ENCODE results near the gene OR13J1.
A peak's percentile ranks its signal among the peaks of the same experiment; 100 is the strongest.

The OR13J1 gene

DNA sequence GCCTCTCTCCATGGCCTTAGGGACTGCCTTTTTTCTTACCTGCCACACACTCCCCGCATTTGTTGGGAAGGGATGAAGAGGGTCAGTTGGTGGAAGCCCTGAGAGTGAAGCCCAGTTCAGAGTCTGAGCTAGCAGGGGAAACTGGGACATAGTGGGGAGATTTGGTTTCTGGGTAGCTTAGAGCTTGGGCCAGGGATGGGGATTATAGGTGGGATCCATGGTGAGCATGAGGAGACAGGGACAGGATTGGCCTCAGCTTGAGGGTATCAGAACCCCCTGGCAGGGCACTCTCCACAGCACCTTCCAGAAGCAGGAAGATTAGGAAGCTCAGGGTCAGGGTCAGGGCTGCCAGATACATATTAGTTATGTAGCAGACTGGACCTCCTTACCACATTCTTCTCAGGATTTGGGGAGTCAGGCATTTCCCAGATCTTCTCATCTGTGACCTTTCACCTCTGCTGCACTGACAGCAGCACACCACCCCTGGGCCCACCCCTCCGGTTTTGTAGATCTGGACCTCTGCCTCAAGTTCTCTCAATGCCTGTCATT is 17.9 kb downstream of the OR13J1 start:
- FAIRE-seq (no peak), DNase-seq (ENCODE audit: insufficient read length, low spot score) (no peak)
- TF ChIP-seq POU2F2 (IDR thresholded peaks at IDR 0.05; ENCODE audit: low read depth, low read length): no peak
- no peak for TF ChIP-seq POLR2A (IDR thresholded peaks at IDR 0.05; ENCODE audit: low read depth, low read length)
- no peak for TF ChIP-seq TAF1 (IDR thresholded peaks at IDR 0.05; ENCODE audit: low read depth, low read length)
- no peak for TF ChIP-seq POLR2AphosphoS5 (IDR thresholded peaks at IDR 0.05; ENCODE audit: low read depth, low read length)
- TF ChIP-seq PAX5 (IDR thresholded peaks at IDR 0.05; ENCODE audit: insufficient read depth, low read length, severe bottlenecking): no peak
- no peak for TF ChIP-seq SPI1 (IDR thresholded peaks at IDR 0.05; ENCODE audit: low read depth, low read length)

DNA sequence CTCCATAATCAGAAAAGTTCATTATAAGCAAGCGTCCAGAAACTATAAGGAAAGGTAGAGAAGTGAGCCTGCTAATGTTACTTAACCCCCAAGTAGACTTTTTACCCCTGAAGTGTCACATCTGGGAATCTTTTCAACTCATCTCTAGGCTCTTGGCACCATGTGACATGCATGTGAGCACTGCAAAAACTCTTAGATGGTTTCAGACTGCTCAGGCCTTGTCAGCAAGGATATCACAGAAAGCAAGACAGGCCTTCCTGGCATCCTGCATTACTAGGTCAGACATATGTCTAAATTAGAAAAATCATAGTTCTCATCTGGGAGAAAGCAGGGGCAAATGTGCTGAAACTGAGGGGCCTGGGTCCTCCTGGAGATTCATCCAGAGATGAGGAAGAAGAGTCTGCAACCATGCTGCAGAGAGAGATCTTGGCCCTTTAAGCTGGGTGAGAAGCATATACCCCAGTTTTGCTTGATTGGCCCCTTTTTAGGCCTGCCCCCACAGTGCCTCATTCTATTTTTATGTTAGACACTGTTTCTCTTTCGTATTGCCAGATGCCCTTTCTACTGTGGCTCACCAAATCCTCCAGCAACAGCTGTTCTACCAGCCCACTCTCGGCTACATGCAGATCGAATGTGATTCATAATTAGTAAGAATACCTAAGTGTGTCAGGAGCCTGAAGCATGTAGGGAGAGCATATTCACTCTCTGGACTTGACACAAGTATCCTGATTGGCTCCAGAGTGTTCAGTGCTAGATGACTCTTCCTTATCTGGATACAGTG is 22.2 kb downstream of the OR13J1 start:
- DNase-seq (ENCODE audit: insufficient read length, low spot score) (peak; percentile 66), FAIRE-seq (peak; percentile 95)
- TF ChIP-seq TAF1 (IDR thresholded peaks at IDR 0.05; ENCODE audit: low read depth, low read length) (no peak), PAX5 (IDR thresholded peaks at IDR 0.05; ENCODE audit: insufficient read depth, low read length, severe bottlenecking) (no peak), POLR2A (IDR thresholded peaks at IDR 0.05; ENCODE audit: low read depth, low read length) (0 out of 2 replicates have a peak, but pooled peaks have one; percentile 24), SPI1 (IDR thresholded peaks at IDR 0.05; ENCODE audit: low read depth, low read length) (no peak), POU2F2 (IDR thresholded peaks at IDR 0.05; ENCODE audit: low read depth, low read length) (0 out of 2 replicates have a peak, but pooled peaks have one; percentile 39), POLR2AphosphoS5 (IDR thresholded peaks at IDR 0.05; ENCODE audit: low read depth, low read length) (no peak)

DNA sequence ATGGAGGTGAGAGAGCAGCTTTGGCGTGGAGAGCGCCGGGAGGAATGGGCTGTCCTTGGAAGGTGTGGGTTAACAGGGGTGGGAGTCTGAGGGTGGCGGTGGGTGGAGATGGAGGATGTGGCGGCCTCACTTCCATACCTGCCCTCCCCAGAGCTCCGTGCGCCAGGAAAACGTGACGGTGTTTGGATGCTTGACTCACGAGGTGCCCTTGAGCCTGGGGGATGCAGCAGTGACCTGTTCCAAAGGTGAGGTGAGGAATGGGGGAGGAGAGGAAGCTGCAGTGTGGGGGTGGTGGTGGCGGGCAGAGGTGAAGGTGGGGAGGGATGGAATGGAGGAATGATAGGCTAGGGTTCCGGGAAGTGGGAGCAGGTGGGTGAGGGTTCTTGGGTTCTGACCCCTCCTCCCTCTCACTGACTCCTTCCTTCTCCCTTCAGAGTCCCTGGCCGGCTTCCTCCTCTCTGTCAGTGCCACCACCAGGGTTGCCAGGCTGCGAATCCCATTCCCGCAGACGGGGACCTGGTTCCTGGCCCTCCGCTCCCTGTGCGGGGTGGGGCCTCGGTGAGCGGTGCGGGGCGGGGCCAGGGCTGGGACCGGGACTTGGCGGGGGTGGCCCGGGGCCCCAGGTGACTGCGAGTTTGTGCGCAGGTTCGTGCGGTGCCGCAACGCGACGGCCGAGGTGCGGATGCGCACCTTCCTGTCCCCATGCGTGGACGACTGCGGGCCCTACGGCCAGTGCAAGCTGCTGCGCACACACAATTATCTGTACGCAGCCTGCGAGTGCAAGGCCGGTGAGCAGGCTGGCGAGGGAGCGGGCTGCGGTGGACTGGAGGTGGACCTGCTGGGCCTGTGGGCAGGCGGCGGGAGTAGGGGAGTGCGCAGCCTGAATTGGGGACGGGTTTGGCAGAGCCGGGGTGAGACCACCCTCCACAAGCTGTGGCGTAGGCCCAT is 24.1 kb downstream of the OR13J1 start:
- FAIRE-seq (peak; percentile 58), DNase-seq (ENCODE audit: insufficient read length, low spot score) (no peak)
- TF ChIP-seq POU2F2 (IDR thresholded peaks at IDR 0.05; ENCODE audit: low read depth, low read length) (no peak), POLR2AphosphoS5 (IDR thresholded peaks at IDR 0.05; ENCODE audit: low read depth, low read length) (no peak), POLR2A (IDR thresholded peaks at IDR 0.05; ENCODE audit: low read depth, low read length) (no peak), SPI1 (IDR thresholded peaks at IDR 0.05; ENCODE audit: low read depth, low read length) (no peak), TAF1 (IDR thresholded peaks at IDR 0.05; ENCODE audit: low read depth, low read length) (no peak), PAX5 (IDR thresholded peaks at IDR 0.05; ENCODE audit: insufficient read depth, low read length, severe bottlenecking) (no peak)

DNA sequence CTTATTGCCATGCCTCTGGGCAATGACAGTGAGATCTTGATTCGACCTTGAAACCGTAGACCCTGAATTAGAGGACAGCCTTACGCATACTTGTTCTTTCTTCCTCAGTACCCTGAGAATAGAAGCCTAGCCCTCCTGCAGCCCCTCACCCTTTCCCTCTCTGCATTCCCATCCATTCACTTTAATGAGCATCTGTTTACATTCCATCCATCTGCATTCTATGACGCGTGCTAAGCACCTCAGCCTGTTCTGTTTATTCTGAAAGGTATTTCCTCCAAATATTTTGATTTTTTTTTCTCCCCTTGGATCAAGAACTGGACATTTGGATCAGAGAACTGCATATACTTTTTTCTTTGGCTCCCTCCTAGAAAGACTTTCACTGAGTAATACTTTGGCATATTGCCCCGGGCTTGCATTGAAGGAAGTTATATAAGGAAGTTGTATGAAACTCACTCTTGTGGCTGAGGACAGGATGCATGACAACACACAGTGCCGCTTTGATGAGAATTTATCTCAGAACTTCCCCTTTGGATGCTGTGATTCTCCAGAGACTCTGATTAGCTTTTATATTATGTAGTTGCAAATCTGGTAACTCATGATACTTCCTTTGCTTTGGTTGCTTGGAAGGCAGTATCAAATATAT is 25.5 kb downstream of the OR13J1 start:
- TF ChIP-seq POLR2AphosphoS5 (IDR thresholded peaks at IDR 0.05; ENCODE audit: low read depth, low read length) (no peak), PAX5 (IDR thresholded peaks at IDR 0.05; ENCODE audit: insufficient read depth, low read length, severe bottlenecking) (no peak), SPI1 (IDR thresholded peaks at IDR 0.05; ENCODE audit: low read depth, low read length) (no peak), POLR2A (IDR thresholded peaks at IDR 0.05; ENCODE audit: low read depth, low read length) (no peak), TAF1 (IDR thresholded peaks at IDR 0.05; ENCODE audit: low read depth, low read length) (no peak), POU2F2 (IDR thresholded peaks at IDR 0.05; ENCODE audit: low read depth, low read length) (no peak)
- DNase-seq (ENCODE audit: insufficient read length, low spot score) (no peak), FAIRE-seq (peak; percentile 69)

DNA sequence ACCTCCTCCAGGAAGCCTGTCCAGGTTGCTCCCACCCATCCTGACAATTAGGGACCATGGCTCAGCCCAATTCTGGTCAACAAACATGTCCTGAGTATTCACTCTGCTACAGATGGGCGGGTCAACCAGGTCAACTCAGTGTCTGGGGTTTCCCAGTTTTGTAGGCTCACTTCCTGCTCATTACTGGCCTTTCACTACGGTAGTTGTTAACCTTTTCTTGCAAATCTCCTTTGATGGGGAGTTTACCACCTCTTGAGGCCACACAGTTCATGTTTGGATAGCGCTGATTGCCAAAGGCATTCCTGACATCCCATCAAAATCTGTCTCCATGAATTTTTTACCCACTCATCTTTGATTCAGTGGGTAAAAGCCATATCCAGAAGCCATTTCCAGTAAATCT is 27.4 kb downstream of the OR13J1 start:
- TF ChIP-seq PAX5 (IDR thresholded peaks at IDR 0.05; ENCODE audit: insufficient read depth, low read length, severe bottlenecking) (no peak), POLR2A (IDR thresholded peaks at IDR 0.05; ENCODE audit: low read depth, low read length) (no peak), SPI1 (IDR thresholded peaks at IDR 0.05; ENCODE audit: low read depth, low read length) (peak; percentile 77), POLR2AphosphoS5 (IDR thresholded peaks at IDR 0.05; ENCODE audit: low read depth, low read length) (no peak), TAF1 (IDR thresholded peaks at IDR 0.05; ENCODE audit: low read depth, low read length) (no peak), POU2F2 (IDR thresholded peaks at IDR 0.05; ENCODE audit: low read depth, low read length) (no peak)
- FAIRE-seq (peak; percentile 95), DNase-seq (ENCODE audit: insufficient read length, low spot score) (peak; percentile 50)

DNA sequence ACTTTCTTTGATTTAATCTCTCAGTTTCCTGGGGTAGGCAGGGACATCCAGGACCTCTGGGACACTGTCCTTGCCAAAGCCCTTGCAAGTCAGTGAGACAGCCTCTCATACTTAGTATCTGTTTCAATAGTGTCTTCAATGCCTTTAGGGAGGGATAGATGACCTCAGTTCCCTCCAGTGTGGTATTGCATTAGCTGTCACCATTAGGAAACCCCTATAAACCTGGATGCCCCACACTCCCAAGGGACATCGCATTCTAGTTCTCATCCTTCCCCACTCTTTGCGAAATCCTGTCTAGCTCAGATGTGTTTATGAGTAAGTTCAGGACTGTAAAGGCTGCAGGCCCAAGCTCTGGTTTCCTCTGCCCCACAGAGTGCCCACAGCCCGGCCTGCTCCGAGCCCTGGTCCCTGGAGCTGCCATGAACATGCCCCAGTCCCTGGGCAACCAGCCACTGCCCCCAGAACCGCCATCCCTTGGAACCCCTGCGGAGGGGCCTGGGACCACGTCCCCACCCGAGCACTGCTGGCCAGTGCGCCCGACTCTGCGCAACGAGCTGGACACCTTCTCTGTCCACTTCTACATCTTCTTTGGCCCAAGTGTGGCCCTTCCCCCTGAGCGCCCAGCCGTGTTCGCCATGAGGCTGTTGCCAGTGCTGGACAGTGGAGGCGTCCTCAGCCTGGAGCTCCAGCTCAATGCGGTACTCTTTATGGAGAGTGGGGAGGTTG is 28.0 kb downstream of the OR13J1 start:
- no peak for TF ChIP-seq PAX5 (IDR thresholded peaks at IDR 0.05; ENCODE audit: insufficient read depth, low read length, severe bottlenecking)
- no peak for TF ChIP-seq POLR2A (IDR thresholded peaks at IDR 0.05; ENCODE audit: low read depth, low read length)
- TF ChIP-seq SPI1 (IDR thresholded peaks at IDR 0.05; ENCODE audit: low read depth, low read length): no peak
- TF ChIP-seq POU2F2 (IDR thresholded peaks at IDR 0.05; ENCODE audit: low read depth, low read length): no peak
- no peak for TF ChIP-seq TAF1 (IDR thresholded peaks at IDR 0.05; ENCODE audit: low read depth, low read length)
- no peak for TF ChIP-seq POLR2AphosphoS5 (IDR thresholded peaks at IDR 0.05; ENCODE audit: low read depth, low read length)
- DNase-seq (ENCODE audit: insufficient read length, low spot score): no peak
- FAIRE-seq: no peak

DNA sequence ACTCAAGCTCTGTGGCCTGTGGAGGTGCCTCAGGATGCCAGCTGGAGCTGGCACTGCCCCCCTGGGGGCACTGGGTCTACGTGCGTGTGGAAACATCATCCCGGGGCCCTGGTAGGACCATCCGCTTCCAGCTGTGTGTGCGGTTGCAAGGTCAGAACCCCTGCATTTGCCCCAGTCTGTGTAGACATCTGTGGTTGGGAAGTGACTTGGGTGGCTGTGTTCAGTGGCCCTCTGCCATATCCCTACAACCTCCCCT is 28.6 kb downstream of the OR13J1 start:
- no peak for DNase-seq (ENCODE audit: insufficient read length, low spot score)
- no peak for FAIRE-seq
- TF ChIP-seq POU2F2 (IDR thresholded peaks at IDR 0.05; ENCODE audit: low read depth, low read length) (no peak), TAF1 (IDR thresholded peaks at IDR 0.05; ENCODE audit: low read depth, low read length) (no peak), POLR2AphosphoS5 (IDR thresholded peaks at IDR 0.05; ENCODE audit: low read depth, low read length) (no peak), SPI1 (IDR thresholded peaks at IDR 0.05; ENCODE audit: low read depth, low read length) (no peak), PAX5 (IDR thresholded peaks at IDR 0.05; ENCODE audit: insufficient read depth, low read length, severe bottlenecking) (no peak), POLR2A (IDR thresholded peaks at IDR 0.05; ENCODE audit: low read depth, low read length) (no peak)
